ENCODE data around the gene TPPP. TPM values are rescaled to one million over a fixed set of nuclear protein-coding genes. Genes with fewer than 3 reads are reported as not detected.

Gene TPPP
- total and polyA plus RNA-seq, 2 of the 13 experiments (the other 11 are each of a cell fraction or from before 2014, with no cell fraction given) = 0.07 TPM; not detected in 1

GRCh38 chr5:671459-672328 is 21.5 kb downstream of the TPPP start (continued):
- TF ChIP-seq UBTF (CRISPR knock-in tag; IDR thresholded peaks at IDR 0.05) = peak; percentile 63
- TF ChIP-seq ZNF512 (CRISPR knock-in tag; IDR thresholded peaks at IDR 0.05) = peak; percentile 72; the same call in 1 of the 2 replicates
- no peak for TF ChIP-seq SMYD3 (CRISPR knock-in tag; IDR thresholded peaks at IDR 0.05)
- peak; percentile 51; the same call in 1 of the 2 replicates for TF ChIP-seq PAXIP1 (CRISPR knock-in tag; conservative IDR thresholded peaks at IDR 0.05)
- TF ChIP-seq MIXL1 (CRISPR knock-in tag; IDR thresholded peaks at IDR 0.05) = no peak
- 0 out of 2 replicates have a peak, but pooled peaks have one; percentile 13 for TF ChIP-seq ELF3 (CRISPR knock-in tag; IDR thresholded peaks at IDR 0.05)
- no peak for TF ChIP-seq ZKSCAN1 (IDR thresholded peaks at IDR 0.05; ENCODE audit: low read length)
- TF ChIP-seq NR2C2 (CRISPR knock-in tag; IDR thresholded peaks at IDR 0.05; ENCODE audit: borderline replicate concordance) = peak; percentile 46
- TF ChIP-seq IRF9 (CRISPR knock-in tag; IDR thresholded peaks at IDR 0.05; ENCODE audit: borderline replicate concordance) = 0 out of 2 replicates have a peak, but pooled peaks have one; percentile 30
- TF ChIP-seq REPIN1 (CRISPR knock-in tag; IDR thresholded peaks at IDR 0.05; ENCODE audit: borderline replicate concordance, low read depth) = peak; percentile 12; the same call in 1 of the 2 replicates
- peak; percentile 44; the same call in 1 of the 2 replicates for TF ChIP-seq ZNF574 (CRISPR knock-in tag; IDR thresholded peaks at IDR 0.05)
- 0 out of 2 replicates have a peak, but pooled peaks have one; percentile 27 for TF ChIP-seq ZNF34 (CRISPR knock-in tag; IDR thresholded peaks at IDR 0.05; ENCODE audit: borderline replicate concordance)
- peak; percentile 68 for TF ChIP-seq GABPB1 (CRISPR knock-in tag; IDR thresholded peaks at IDR 0.05)
- TF ChIP-seq GATAD1 (CRISPR knock-in tag; IDR thresholded peaks at IDR 0.05) = peak; percentile 36

Data from HepG2 (cell line).